Fibroblast of villous mesenchyme (primary cell): Measurements from ENCODE around the gene NLK. TPM values are rescaled to one million over a fixed set of nuclear protein-coding genes. Genes with fewer than 3 reads are reported as not detected.

Experiments
- DNase-seq: peaks from one replicate; pipeline ENCODE4 v3.0.0-alpha.2; 2010; ENCODE audit warnings: low read depth
- H3K4me3 ChIP-seq: 2 replicates; pipeline ENCODE4 v1.5.1; 2011; ENCODE audit warnings: low read depth, mild to moderate bottlenecking, low read length
- total RNA-seq: library from RNA; depleted of rRNA; stranded (reverse); fragments of >200 nt; gene quantifications from 2 replicates; pipeline ENCODE4 v1.2.3, GENCODE V29; 2012
- TF ChIP-seq, protein P1 (sequence below): IDR thresholded peaks from 2 replicates; pipeline ENCODE4 v1.5.1; 2012; ENCODE audit warnings: low read depth, mild to moderate bottlenecking, low read length; ENCODE audit not compliant: insufficient read depth

The NLK gene
- total RNA-seq, 1 donor, result 33.7 TPM

DNA sequence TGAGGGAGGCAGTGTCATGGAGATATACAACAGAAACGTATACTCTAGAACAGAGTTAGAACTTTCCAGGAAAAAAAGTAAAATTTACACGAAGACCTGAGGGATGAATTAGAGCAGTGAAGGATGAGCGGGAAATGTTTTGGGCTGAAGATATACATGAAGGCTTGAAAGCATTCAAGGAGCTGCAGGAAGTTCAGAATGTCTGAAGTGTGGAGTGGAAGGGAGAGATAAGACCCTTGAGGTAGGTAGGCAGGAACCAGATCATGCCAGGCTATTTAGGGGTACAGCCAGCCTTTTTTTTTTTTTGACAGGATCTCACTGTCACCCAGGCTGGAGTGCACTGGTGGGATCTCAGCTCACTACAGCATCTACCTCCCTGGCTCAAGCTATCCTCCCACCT is 3.2 kb upstream of the NLK start:
- no peak for DNase-seq
- TF ChIP-seq, protein P1, sequence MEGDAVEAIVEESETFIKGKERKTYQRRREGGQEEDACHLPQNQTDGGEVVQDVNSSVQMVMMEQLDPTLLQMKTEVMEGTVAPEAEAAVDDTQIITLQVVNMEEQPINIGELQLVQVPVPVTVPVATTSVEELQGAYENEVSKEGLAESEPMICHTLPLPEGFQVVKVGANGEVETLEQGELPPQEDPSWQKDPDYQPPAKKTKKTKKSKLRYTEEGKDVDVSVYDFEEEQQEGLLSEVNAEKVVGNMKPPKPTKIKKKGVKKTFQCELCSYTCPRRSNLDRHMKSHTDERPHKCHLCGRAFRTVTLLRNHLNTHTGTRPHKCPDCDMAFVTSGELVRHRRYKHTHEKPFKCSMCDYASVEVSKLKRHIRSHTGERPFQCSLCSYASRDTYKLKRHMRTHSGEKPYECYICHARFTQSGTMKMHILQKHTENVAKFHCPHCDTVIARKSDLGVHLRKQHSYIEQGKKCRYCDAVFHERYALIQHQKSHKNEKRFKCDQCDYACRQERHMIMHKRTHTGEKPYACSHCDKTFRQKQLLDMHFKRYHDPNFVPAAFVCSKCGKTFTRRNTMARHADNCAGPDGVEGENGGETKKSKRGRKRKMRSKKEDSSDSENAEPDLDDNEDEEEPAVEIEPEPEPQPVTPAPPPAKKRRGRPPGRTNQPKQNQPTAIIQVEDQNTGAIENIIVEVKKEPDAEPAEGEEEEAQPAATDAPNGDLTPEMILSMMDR, result no peak
- no peak overlapping the region for H3K4me3 ChIP-seq

DNA sequence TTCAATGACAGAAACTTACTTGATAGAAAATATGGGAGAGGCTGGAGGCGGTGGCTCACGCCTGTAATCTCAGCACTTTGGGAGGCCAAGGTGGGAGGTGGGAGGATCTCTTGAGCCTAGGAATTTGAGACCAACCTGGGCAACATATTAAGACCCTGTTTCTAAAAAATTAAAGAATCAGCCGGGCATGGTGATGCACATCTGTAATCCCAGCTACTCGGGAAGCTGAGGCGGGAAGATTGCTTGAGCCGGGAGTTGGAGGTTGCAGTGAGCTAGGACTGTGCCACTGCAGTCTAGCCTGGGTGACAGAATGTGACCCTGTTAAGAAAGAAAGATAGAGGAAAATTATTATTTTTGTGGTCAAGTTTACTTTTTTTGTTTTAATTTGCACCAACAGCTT is 2.1 kb upstream of the NLK start:
- no peak for DNase-seq
- peak overlapping the region; percentile 55 for H3K4me3 ChIP-seq
- TF ChIP-seq, protein P1, result no peak

DNA sequence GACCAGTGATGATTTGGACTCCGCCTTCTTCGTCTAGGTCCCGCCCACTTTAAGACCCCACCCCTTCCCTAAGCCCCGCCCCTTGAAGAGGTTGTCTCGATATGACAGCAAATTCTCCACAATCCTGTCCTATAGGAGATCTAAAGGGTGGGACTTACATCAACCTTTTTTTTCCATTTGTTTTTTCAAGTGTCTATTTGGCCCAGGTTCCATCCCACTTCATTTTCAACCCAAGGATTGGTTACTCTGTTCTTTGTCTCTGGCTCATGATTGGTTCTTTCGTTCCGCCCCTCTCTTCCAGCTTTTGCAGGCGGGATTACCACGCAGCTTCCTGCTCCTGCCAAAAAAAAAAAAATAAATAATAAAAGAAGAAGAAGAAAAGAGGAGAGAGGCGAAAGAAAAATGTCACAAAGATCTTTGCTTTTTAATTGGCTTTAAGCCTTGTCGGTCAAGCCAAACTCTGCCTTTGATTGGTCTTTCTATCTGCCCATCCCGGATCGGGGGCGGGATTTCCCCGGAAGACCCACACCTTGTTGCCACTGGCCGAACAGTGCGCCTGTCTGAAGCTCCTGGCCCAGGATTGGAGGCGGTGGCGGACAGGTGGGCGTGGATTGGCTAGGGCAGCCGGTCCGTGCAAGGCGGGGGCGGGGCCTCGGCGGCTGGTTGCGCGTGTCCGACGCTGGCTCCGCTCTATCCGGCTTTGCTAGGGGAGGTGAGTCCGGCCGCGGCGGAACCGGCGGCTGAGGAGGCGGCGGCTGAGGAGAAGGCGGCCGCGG is 1.2 kb upstream of the NLK start:
- TF ChIP-seq, protein P1, result no peak
- peak; percentile 100 for DNase-seq
- peak overlapping the region; percentile 89 for H3K4me3 ChIP-seq

DNA sequence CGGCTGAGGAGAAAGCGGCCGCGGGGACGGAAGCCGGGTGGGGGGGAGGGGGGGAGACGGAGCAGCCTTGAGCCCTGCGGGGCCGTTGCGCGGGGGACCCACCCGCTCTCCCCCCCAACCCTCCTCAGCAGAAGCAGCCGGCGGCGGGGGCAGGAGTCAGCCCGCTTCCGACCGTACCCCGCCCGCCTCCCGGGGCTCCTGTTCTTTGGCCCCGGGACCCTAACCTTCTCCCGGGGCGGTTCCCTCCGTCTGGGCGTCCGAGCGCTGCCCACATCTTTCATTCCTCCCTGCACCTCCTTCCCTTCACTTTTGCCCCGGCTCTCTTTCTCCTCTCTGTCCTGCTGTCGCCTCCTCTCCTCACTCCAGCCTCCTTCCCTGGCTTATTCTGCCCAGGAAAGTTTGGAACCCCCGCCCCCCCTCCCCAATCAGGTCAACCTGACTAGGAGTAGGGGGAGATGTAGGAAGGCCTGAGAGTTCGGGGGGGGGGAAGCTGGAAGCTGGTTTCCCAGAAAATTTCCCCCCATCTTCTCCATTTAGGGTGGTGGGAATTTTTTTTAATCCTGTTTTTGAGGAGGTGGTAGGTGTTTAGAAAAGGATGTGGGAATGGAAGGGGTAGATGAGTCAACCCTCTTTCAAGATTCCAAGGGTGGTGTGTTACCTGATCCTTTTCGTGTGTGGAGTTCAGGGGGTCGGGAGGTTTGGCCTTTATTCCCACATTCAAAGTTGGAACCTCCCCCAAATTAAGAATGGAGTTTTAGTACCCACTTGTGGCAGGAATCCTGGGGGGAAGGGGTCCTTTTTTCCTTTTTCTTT is 427 bp upstream of the NLK start:
- DNase-seq, result no peak
- H3K4me3 ChIP-seq, result peak overlapping the region; percentile 89
- TF ChIP-seq, protein P1, result no peak

DNA sequence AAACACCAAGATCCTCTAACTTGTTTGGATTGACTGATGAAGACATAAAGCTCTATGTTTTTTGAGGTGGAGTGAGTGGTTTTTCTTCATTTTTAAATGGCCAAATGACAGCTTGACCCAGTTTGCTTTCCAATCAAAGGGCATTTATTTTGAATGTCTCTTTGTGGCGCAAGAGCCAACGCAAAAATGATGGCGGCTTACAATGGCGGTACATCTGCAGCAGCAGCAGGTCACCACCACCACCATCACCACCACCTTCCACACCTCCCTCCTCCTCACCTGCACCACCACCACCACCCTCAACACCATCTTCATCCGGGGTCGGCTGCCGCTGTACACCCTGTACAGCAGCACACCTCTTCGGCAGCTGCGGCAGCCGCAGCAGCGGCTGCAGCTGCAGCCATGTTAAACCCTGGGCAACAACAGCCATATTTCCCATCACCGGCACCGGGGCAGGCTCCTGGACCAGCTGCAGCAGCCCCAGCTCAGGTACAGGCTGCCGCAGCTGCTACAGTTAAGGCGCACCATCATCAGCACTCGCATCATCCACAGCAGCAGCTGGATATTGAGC is 329 bp downstream of the NLK start:
- peak overlapping the region; percentile 89 for H3K4me3 ChIP-seq
- no peak for DNase-seq
- TF ChIP-seq, protein P1, result no peak

DNA sequence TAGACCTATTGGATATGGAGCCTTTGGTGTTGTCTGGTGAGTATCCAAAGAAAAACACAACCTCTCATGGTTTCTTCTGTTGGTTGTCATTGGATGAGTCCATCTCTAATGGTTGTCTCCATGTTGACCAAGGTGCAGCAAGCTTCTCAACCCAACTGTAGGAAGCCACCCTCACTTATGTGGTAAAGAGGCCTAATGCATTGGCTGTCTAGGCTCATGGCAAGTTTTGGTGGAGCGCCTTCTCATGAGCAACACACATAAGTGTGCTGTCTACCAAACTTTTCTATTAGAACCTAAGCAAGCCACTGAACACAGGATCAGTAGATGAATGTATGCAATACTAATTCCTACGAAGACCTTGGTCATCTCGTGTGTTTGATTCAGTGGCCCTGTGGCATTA is 819 bp downstream of the NLK start:
- no peak for DNase-seq
- TF ChIP-seq, protein P1, result no peak
- H3K4me3 ChIP-seq, result peak overlapping the region; percentile 89
